Activated CD8-positive, alpha-beta memory T cell treated with anti-CD3 and anti-CD28 coated beads for 4 hours (primary cell): ENCODE results near the gene SIK1.
"Not testable (repeated sequence)": the region's sequence is repeated elsewhere in the genome, so short reads cannot be mapped to it uniquely, and the experiment has no call there.

ENCODE experiments used
- DNase-seq, 2 donors: peaks; one replicate each; pipeline ENCODE4 v3.0.0-alpha.2; 2020; ENCODE audit warnings: low read depth in 2 of 2

SIK1 gene

DNA sequence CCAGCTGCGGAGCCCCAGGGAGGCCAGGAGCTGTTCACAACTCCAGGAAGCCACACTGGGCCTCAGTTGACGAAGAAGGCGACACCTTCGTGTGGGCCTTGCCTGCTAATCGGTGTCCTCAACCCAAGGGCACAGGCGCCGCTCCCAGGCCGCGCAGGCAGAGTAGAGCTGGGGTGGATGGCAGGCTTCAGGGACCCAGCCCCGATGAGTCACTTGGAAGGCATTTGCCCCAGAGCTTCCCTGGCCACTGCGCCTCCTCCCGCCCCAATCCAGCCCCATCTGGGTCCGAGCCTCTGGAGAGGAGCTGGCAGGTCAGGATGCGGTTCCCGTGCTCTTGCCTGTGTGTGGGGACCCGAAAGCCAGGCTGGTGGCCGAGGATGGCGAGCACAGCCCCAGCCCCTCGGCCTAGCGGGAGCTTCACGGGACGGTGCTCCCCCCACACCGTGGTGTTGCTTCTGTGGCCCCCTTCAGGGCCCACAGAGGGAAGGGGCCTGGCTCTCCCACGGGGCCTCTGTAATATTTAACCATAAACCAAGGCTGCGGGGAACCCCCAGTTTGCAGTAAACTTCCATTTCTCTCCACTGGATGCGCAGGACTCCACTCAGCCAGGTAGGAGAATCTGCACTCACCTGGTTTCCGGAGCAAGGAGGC lies 30.0 kb downstream of the SIK1 start:
- DNase-seq: not testable (repeated sequence)

DNA sequence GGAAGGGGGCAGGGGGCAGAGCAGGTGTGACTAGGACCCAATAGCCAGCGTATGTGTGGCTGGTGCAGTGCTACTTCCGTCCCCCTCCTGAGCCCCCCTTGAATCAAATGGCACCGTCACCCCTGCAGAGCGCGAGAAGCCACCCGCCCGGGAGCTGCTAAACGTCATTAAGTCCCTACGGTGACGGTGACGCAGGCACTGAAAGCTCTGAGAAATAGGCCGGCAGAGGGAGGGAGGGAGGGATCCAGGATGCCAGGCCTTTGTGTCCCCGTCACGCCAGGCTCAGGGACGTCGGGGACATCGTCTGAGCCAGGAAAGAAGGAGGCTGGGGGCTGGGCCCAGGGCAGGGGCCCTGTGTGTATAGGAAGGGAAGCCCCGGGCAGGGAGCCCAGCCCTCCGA lies 43.6 kb downstream of the SIK1 start:
- DNase-seq: not testable (repeated sequence)

DNA sequence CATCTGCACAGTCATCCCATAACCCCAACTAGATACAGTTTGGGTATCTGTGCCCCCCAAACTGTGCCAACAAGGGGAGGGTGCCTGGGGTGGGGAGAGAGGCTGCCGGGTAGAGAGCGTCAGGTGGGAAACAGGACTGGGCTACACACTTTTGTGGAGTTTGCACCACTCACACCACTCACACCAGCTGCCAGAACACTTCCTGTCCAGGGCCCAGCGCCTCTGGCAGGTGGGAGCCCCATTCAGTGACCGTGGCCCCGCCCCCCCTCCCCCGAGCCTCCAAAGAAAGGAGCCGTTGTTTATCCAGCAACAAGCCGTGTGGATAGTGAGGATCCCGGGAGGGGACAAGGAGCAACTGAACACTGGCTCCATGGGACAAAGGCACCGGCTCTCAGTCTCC lies 44.0 kb downstream of the SIK1 start:
- not testable (repeated sequence) for DNase-seq

DNA sequence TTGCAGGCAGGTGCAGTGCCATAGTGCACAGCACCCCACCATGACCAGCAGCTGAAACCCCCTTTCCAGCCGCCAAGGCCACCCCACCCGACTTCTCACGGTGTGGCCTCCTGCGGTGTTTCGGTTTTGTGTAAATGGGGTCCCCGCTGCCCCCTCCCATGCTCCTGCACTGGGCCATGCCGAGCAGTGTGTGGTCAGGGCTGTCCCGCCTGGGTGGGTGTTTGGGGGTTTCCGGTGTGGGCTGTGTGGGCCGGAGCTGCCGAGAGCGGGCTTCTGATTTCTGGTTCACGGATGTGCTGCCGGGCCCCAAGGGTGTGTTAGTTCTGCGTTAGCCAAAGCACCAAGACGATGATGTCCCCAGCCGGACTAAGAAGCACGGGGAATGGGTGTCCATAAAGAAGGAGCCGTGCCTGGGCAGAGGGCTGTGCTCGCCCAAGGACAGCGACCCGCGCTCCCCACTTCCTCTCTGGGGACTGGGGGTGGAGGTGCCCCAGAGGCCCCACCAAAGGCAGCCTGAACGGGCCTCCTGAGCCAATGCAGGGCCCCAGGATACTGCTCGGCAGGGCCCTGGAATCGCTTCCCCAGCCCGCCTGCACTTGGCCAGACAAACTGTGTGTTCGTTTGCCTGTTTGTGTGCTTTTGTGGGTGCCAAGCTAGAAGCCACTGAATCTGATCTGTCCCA lies 45.9 kb downstream of the SIK1 start:
- not testable (repeated sequence) for DNase-seq

DNA sequence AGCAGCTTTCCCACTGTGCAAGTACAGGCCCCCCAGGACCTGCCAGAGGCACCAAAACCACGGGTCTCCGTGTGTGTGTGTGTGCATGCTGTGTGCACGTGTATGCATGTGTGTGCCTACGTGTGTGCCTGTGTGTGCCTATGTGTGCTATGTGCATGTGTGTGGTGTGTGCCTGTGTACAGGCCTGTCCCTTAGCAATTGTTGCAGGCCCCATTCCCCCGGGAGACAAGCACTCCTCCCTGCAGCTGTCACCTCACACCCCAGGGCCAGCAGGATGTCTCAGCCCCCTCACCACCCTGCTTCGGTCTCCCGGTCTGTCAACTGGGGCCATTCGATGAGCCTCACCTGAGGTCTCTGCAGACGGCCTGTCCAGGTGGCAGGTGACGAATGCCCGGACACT lies 46.6 kb downstream of the SIK1 start:
- not testable (repeated sequence) for DNase-seq

DNA sequence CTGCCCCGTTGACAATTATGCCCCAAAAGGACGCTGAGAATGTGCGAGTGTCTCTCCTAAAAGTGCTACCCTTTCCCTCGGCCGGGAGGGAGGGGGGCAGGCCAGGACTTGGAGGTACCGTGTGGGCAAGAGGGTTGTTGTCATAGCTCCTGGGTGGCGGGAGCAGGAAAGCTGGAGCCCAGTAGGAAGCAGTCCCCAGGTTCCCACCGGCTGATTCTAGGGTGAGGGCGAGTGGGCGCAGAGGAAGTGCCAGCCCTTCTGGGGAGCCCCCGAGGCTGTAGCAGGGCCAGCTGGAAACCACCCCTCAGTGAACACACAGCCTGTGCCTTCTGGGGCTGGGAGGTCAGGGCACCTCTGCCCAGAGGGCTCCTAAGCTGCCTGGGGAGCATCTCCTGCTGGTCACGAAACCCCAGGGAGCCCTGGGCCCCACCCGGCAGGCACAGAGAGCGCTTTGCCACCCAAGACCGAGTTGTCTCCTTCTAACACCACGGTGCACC lies 47.3 kb downstream of the SIK1 start:
- DNase-seq: not testable (repeated sequence)

DNA sequence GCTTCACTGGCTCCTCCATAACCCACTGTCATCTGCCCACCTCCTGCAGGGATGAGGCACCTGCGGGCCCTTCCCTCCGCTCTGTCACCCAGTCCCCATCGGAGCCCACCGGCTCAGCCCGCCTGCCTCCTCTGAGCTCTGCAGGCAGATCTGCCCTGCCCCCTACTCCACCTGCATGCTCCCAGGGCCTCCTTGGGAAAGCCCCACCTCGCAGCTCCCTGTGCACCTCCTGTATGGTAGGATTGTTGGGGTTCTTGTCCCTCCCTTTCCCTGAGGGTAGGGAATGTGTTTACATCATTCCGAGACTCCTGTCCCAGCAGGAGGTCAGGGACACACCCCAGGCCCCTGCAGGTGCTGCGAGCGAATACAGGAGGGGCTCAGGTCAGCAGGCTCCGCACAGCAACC lies 50.5 kb downstream of the SIK1 start:
- DNase-seq: no peak

DNA sequence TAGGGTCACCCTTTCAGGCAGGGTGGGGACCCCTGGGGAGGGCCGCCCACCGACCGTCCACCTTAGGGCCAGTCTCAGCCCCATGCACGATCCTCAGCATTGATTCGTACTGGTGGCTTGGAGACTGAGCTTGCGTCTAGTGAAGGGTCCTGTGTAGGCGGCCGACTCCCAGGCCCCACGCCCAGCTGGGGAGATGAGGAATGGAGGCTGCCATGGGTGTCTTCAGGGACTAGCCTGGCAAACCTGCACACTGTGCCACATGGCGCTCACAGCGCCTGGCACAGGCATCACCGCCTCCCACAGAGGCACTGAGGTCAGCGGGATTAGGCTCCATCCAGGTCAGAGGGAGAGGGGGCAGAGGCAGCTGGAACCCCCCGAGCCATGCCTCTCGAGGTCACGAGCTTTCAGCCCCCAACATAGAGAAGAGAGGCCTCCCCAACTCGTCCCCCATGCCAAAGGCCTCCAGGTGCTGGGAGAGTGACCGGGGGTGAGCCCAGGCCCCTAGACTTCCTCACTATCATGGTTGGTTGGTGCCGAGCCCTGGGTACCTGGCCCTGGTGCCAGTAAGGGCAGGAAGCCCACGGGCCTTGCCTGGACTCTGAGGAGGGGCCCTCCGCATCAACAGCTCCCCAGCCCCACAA lies 51.0 kb downstream of the SIK1 start:
- no peak for DNase-seq

DNA sequence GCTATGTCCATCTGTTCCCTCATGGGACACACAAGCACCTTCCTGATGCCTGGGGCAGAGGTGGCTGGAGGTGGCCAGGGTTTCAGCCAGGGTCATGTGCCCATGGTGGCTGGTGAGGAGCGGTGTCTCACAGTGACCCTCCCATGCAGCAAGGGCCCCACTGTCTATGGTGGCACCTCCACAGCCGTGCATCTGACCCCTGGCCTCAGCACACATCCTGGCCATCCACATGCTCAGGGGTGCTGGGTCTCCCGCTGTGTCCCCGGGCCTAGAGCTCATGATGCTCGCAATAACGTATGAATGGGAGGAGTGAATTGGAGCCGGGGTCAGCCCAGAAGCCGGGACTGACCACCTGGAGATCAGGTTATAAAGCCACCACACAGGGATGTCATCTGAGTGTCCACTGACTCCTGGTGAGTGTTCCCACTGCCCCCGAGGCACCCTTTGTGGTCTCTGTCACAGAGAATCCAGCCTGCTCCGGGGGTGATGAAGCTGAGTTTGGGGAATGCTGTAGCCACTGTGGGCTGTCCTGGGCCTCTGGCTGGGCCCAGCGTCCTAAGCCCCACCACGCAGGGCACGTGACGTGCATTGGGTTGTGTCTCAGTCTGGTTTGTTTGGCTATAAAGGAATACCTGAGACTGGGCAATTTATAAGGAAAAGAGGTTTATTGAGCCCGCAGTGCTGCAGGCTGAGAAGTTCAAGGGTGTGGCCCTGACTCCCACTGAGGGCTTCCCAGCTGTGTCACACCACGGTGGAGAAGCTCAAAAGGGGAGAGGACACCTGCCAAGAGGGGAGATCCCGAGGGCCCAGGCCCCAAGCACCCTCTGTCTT lies 51.7 kb downstream of the SIK1 start:
- DNase-seq: no peak

DNA sequence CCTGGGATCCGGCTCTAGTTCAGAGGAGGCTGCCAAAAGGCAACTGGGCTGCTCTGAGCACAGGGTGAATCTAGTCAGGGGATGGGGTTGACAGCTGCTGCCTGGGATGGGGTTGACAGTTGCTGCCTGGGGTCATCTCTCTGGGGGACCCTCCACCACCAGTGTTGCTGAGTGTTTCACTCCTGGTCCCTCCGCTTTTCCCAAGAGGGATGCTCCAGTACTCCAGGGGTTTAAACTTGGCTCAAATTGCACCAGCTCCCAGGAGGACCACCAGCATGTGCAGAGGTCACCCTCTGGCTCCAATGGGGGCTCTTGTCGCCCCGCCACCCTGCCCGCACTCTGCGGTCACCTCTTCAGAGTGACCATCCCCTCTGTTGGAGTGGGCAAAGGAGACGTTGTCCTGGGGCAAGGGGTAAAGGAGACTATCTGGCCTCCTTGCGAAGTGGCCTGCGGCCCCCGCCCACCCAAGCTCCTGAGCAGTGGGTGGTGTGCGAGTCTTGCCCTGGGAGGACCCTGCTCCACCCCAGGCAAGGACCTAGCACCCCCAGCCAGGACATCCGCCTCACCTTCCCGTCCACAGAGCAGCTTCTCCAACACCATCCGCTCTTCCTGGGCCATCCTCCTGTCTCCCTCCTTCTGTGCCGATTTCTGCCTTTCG lies 52.6 kb downstream of the SIK1 start:
- DNase-seq: no peak

DNA sequence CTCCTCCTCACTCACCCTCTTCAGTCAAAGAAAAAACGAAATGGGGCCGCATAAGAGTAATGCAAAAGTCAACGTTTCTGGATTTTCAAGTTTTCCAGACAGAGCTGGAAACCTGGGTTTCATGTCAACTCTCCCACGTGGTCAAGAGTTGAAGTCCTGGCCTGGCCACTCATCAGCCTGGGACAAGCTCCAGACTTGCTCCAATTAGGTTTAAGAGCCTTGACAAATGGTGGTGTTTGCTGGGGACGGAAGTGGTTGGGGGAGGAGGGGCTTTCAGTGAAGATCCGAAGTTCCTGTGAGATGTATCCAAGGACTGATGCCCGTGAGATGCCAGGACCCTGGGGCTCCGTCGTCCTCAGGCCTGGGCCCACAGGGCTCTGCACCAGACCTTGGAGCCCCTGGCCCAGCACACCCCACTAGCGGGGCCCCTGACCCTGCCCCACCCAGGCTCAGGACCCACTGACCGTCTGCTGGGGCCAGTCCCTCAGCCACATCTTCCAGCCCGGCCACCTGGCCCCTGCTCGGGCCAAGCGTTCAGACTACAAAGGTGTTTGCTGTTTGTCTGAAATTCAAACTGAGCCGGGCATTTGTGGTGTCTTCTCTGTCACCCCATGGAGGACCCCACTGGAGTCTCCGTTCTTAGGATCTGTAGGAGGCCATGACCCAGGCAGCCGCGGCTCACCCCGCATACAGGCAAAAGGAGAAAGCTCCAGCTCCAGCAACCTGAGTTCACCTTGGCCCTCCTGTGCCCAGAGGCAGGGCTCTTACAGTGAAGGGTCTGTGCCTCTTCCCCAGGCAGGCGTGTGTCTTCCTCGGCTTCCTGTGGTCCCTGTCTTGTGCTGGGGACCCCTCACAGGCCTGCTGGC lies 53.3 kb downstream of the SIK1 start:
- no peak for DNase-seq

DNA sequence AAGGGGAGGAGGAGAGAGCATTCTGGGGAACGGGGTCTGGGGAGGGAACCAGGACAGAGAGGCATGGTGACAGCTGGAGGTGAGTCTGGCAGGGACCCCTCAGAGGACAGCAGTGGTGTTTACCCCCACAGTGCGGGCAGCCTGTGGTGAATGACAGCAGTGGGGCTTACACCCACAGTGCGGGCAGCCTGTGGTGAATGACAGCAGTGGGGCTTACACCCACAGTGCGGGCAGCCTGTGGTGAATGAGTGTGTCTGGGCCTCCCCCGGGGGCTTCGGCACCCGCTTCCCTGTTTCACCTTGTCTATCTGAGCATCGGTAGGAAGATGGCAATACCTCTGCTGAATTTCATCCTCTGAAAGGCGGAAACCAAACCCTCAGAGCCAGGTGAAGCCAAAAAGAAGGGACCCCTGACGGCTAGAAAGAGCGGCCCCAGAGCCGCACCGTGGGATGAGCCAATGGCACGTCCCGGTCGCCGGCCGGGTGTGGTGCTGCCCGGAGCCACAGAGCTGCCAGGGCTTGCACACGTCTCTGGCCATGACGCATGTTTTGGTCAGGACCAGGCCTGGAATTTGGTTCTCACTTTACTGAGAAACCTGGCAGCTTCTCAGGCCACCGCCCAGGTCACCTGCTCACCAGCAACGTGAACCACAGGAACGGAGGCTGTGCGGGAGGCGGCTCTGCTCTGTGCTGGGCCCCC lies 54.1 kb downstream of the SIK1 start:
- DNase-seq: no peak

DNA sequence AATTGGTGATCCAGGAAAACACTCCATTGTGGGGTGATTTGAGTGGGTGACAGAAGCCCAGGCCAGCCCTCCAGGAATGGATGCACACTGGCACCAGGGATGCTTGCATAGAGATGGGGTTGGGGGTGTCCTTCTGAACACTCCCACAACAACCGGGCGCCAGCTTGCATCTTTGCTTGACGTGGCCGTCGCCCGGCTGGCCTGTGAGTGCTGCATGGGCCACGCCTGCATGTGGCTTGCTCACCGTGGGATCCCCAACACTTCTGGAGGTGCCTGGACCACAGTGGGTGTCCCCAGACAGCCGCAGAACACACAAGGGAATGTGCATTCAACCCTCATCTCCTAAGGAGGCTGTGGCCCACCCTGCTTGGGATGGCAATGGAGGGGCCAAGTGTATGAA lies 55.1 kb downstream of the SIK1 start:
- DNase-seq: no peak

DNA sequence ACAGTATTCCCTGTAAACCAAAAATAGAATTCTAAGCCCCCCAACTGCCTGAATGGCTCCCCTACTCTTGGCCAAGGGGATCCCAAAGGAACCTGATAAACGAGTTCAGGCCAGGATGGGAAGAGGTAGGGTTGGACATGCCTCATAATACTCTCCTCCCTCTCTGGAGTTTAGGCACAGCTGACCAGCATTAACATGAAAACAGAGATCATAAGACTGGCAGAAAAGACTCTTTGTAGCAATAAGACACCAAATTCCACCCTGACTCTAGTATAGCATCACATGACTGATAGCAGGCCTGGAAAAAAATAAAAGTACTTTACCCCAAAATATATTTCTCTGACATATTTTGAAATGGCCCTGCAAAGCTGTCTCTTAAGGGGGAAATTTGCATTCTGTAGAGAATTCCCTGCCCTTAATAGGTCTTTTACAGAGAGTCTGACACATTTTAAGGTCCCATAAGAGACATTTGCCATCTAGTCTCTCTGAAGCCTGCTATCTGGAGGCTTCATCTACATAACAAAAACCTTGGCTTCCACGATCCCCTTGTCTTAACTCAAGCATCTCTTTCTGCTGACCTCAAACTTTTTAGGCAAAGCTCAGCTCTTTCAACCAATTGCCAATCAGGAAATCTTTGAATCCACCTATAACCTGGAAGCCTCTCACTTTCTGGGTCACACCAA lies 55.9 kb downstream of the SIK1 start:
- DNase-seq: no peak

DNA sequence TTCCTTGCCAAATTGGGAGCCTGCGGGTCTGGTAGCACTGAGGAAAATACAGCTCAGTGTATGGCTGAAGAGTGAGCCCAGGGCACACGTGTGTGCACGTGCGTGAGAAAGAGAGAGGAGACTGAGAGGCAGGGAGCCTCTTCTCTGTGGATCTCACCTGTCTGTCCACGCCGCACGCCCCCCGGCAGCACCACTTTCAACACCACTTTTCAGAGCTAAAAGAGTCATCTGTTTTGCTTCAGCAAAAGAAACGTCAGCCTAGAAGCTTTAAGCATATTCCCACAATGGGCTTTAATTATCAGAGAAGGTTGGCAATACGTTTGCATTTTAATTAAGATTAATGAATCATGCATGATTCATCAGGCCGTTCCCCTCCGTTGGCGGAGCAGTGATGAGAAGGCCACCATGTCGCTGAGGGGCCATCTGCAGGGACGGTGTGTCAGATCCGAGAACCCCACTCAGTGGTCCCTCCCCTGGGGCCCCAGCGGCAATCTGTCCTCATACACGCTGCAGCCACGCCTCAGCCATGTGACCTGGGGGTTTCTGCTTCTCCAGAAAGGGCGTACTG lies 56.8 kb downstream of the SIK1 start:
- DNase-seq: no peak

DNA sequence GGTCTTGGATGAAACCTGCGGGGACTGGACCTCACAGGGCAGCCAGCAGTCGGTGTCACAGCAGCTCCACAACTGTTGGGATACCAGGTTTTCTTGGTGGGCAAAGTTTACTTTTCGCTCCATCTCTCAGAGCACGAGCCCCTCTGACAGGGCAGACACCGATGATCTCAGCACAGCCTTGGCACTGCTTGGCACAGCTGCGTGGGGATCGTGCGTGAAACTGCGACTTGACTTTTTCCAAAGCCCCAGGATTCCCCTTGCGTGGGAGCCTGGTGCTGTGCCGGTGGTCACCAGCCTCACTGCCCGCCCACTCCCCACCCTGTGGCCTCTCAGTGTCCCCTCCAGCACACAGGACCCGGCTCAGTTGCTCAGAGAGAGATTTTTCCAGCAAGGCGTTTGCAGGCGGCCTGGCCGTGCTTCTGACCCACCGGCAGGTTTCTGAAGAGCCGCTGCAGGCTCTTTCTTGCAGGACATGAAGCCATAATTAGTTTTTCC lies 57.3 kb downstream of the SIK1 start:
- DNase-seq: no peak

DNA sequence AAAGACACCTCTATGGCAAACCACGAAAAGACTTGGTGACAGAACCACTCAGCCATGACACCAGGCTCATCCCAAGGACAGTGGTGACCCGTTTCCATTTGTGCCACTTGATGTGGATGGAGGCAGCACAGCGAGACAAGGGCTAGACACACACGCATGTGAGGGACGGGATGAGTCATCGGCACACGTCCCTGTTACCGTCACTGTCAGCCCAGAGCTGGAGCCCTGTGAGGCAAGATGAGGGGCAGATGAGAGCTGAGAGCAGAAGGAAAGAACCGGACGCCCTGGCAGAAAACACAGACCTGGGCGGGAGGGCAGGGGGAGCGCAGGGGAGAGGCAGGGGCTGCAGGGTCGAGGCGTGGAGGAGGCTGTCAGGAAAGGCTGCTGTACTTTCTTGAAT lies 57.8 kb downstream of the SIK1 start:
- DNase-seq: no peak

DNA sequence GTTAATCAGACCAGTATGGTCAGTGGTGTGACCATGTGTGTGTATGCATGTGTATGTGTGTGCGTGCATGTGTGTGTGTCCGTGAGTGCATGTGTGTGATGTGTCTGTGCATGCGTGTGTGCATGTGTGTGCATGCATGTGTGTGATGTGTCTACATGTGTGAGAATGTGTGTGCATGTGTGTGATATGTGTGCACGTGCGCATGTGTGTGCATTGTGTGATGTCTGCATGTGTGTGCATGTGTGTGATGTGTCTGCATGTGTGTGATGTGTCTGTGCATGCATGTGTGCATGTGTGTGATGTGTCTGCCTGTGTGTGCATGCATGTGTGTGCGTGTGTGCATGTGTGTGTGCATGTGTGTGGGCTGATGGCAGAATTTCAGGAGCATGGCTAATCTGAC lies 58.2 kb downstream of the SIK1 start:
- no peak for DNase-seq

DNA sequence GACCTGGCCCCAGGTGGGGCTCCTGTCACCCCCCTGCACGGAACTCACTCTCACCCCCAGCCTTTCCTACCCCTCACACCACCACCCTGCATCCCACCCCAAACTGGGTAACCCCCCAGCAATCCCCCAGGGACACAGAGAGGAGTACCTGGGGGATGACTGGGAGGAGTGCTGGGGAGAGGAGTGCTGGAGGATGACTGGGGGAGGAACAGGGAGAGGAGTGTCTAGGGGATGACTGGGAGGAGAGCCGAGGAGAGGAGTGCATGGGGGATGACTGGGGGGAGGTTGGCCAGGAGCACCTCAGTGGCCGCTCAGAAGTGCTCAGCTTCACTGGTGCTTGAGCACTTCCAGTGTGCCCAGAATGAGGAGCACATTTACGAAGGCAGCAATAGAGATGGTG lies 59.1 kb downstream of the SIK1 start:
- DNase-seq: no peak
